ENCODE measurements around the gene CDKL1. TPM values are rescaled to one million over a fixed set of nuclear protein-coding genes. Genes with fewer than 3 reads are reported as not detected.

Gene CDKL1
- total and polyA plus RNA-seq, 2 donors (not counting 1 experiment from before 2014, with no cell fraction given), result 5.3 to 7.9 TPM

GRCh38 chr14:50399251-50400032, 2.8 kb upstream of the CDKL1 start:
- intact Hi-C loops (cut with micrococcal nuclease), result no loop called here
- no peak overlapping the region for H3K4me3 ChIP-seq (ENCODE audit: control extremely low read depth in 1 of 5, extremely low read depth in 1 of 5, insufficient read depth in 1 of 5, low read depth in 2 of 5, low read length in 4 of 5)
- H3K36me3 ChIP-seq (replicated peaks in 1 of 2; ENCODE audit: control extremely low read depth in 1 of 2, control insufficient read depth in 1 of 2, extremely low read depth in 1 of 2, insufficient read depth in 2 of 2, low read length in 1 of 2), result no peaks in the 10 kb centered on the region
- H3K27me3 ChIP-seq (replicated peaks in 1 of 4; ENCODE audit: control extremely low read depth in 1 of 4, control insufficient read depth in 3 of 4, insufficient read depth in 4 of 4, low read length in 3 of 4), result no peaks in the 10 kb centered on the region
- H3K79me2 ChIP-seq (ENCODE audit: control insufficient read depth, insufficient read depth, low read length), result no peaks in the 10 kb centered on the region
- TF ChIP-seq, protein P1, sequence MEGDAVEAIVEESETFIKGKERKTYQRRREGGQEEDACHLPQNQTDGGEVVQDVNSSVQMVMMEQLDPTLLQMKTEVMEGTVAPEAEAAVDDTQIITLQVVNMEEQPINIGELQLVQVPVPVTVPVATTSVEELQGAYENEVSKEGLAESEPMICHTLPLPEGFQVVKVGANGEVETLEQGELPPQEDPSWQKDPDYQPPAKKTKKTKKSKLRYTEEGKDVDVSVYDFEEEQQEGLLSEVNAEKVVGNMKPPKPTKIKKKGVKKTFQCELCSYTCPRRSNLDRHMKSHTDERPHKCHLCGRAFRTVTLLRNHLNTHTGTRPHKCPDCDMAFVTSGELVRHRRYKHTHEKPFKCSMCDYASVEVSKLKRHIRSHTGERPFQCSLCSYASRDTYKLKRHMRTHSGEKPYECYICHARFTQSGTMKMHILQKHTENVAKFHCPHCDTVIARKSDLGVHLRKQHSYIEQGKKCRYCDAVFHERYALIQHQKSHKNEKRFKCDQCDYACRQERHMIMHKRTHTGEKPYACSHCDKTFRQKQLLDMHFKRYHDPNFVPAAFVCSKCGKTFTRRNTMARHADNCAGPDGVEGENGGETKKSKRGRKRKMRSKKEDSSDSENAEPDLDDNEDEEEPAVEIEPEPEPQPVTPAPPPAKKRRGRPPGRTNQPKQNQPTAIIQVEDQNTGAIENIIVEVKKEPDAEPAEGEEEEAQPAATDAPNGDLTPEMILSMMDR (IDR thresholded peaks at IDR 0.05), result no peak
- TF ChIP-seq EZH2 (IDR thresholded peaks at IDR 0.05; ENCODE audit: borderline replicate concordance, insufficient read depth, low read depth, low read length, poor library complexity, severe bottlenecking), result no peak
- H3K9me3 ChIP-seq (ENCODE audit: control extremely low read depth in 1 of 3, control insufficient read depth in 2 of 3, insufficient read depth in 1 of 3, low read length in 2 of 3), result no peaks in the 10 kb centered on the region
- no peak overlapping the region for H3K27ac ChIP-seq (ENCODE audit: low read length in 2 of 2)
- H2AFZ ChIP-seq (ENCODE audit: insufficient read depth, low read depth, low read length, poor library complexity, severe bottlenecking), result no peak overlapping the region
- no peak for ATAC-seq (ENCODE audit: low read depth)
- no peaks in the 10 kb centered on the region for H4K20me1 ChIP-seq (ENCODE audit: control insufficient read depth, insufficient read depth, low read length, poor library complexity, severe bottlenecking)
- Mint-ChIP-seq H3K9me3 (ENCODE audit: insufficient read depth) (no peaks in the 10 kb centered on the region), H3K27ac (no peak overlapping the region), H3K4me1 (peaks cover 37% of the 10 kb centered on the region), H3K4me3 (no peak overlapping the region), H3K27me3 (peaks cover 2% of the 10 kb centered on the region)
- no peak for DNase-seq
- 52% methylated on average over 3 of the region's 6 CpGs for WGBS (ENCODE audit: insufficient coverage)
- ChIA-PET POLR2A (no interaction called here), CTCF (interaction anchor here (0.7 to 1.1 kb wide), 2 partner anchors 16 to 36 kb away, joined by 3 read pairs; no protein-coding TSS in a partner anchor)
- peaks cover 11 to 20% of the 10 kb centered on the region in 2 donors for H3K4me1 ChIP-seq (ENCODE audit: control insufficient read depth in 2 of 2, insufficient read depth in 2 of 2, low read length in 2 of 2)
- H3K4me2 ChIP-seq (replicated peaks; ENCODE audit: low read depth, low read length, poor library complexity, severe bottlenecking), result peak overlapping the region; percentile 10
- no peak overlapping the region for H3K9ac ChIP-seq (ENCODE audit: low read length)

GRCh38 chr14:50398189-50398580, 1.5 kb upstream of the CDKL1 start:
- Histone ChIP-seq H3K27ac (ENCODE audit: low read length in 2 of 2) (no peak overlapping the region), H4K20me1 (ENCODE audit: control insufficient read depth, insufficient read depth, low read length, poor library complexity, severe bottlenecking) (no peaks in the 10 kb centered on the region), H3K9ac (ENCODE audit: low read length) (no peak overlapping the region), H3K79me2 (ENCODE audit: control insufficient read depth, insufficient read depth, low read length) (no peaks in the 10 kb centered on the region), H2AFZ (ENCODE audit: insufficient read depth, low read depth, low read length, poor library complexity, severe bottlenecking) (no peak overlapping the region), H3K36me3 (replicated peaks in 1 of 2; ENCODE audit: control extremely low read depth in 1 of 2, control insufficient read depth in 1 of 2, extremely low read depth in 1 of 2, insufficient read depth in 2 of 2, low read length in 1 of 2) (no peaks in the 10 kb centered on the region), H3K4me2 (replicated peaks; ENCODE audit: low read depth, low read length, poor library complexity, severe bottlenecking) (no peak overlapping the region), H3K4me1 (ENCODE audit: control insufficient read depth in 2 of 2, insufficient read depth in 2 of 2, low read length in 2 of 2) (peaks cover 11 to 24% of the 10 kb centered on the region in 2 donors), H3K4me3 (ENCODE audit: control extremely low read depth in 1 of 5, extremely low read depth in 1 of 5, insufficient read depth in 1 of 5, low read depth in 2 of 5, low read length in 4 of 5) (no peak overlapping the region), H3K9me3 (ENCODE audit: control extremely low read depth in 1 of 3, control insufficient read depth in 2 of 3, insufficient read depth in 1 of 3, low read length in 2 of 3) (no peaks in the 10 kb centered on the region), H3K27me3 (replicated peaks in 1 of 4; ENCODE audit: control extremely low read depth in 1 of 4, control insufficient read depth in 3 of 4, insufficient read depth in 4 of 4, low read length in 3 of 4) (no peaks in the 10 kb centered on the region)
- WGBS (ENCODE audit: insufficient coverage), result no CpG with 5 or more reads among the region's 2 CpGs
- no peaks in the 10 kb centered on the region for H3K9me3 Mint-ChIP-seq (ENCODE audit: insufficient read depth)
- peak overlapping the region; percentile 5 for H3K4me3 Mint-ChIP-seq
- POLR2A ChIA-PET, result no interaction called here
- intact Hi-C loops (cut with micrococcal nuclease), result no loop called here
- CTCF ChIA-PET, result interaction anchor here (1.0 kb wide), 2 partner anchors 78 to 252 kb away, joined by 3 read pairs; no protein-coding TSS in a partner anchor
- no peak for DNase-seq
- H3K27me3 Mint-ChIP-seq, result peaks cover 2% of the 10 kb centered on the region
- no peak for ATAC-seq (ENCODE audit: low read depth)
- peaks cover 41% of the 10 kb centered on the region for H3K4me1 Mint-ChIP-seq
- TF ChIP-seq EZH2 (IDR thresholded peaks at IDR 0.05; ENCODE audit: borderline replicate concordance, insufficient read depth, low read depth, low read length, poor library complexity, severe bottlenecking), result no peak
- TF ChIP-seq, protein P1 (IDR thresholded peaks at IDR 0.05), result no peak
- H3K27ac Mint-ChIP-seq, result no peak overlapping the region
